HG02678 (cell line): ENCODE measurements around the gene CDYL.
"Not testable (repeated sequence)": the region's sequence is repeated elsewhere in the genome, so short reads cannot be mapped to it uniquely, and the experiment has no call there.

Experiments used
- ATAC-seq: cut with Tn5 transposase; IDR thresholded peaks from one replicate; pipeline ENCODE4 v1.9.1; 2021; ENCODE audit warnings: mild to moderate bottlenecking, moderate library complexity; ENCODE audit not compliant: unreplicated experiment

The CDYL gene

DNA sequence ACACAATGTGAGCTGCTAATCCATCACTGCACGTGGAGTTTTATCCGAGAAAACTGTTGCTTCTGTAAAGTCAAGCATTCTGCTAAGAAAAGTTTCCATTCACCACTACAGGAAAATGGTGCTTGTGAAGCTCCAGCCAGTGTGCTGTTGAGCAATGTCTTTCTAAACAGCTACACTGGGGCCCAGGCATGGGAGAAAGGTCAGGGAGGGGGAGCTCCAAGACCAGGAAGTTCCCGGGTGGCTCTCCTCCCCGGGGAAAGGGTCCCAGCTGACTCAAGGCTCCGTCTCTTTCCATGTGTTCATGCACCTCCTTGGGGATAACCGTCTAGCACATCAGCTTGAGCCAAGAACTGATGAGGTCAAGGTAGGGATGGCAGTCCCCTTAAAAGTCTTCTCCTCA is 207.1 kb downstream of the CDYL start:
- ATAC-seq, result no peak

DNA sequence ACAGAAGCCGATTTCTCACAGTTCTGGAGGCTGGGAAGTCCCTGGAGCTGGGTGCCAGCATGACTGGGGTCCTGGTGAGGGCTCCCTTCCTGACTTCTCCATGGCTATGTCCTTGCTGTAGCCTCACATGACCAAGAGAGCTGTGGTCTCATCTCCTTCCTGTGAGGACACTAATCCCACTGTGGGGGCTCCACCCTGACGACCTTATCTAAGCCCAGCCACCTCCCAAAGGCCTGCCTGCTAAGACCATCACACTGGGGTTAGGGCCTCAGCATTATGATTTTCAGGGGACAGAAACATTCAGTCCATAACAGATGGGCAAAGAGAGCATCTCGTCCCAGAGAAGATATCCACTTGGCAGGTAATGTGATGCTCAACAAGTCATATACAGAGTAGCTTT is 210.8 kb downstream of the CDYL start:
- ATAC-seq, result no peak

DNA sequence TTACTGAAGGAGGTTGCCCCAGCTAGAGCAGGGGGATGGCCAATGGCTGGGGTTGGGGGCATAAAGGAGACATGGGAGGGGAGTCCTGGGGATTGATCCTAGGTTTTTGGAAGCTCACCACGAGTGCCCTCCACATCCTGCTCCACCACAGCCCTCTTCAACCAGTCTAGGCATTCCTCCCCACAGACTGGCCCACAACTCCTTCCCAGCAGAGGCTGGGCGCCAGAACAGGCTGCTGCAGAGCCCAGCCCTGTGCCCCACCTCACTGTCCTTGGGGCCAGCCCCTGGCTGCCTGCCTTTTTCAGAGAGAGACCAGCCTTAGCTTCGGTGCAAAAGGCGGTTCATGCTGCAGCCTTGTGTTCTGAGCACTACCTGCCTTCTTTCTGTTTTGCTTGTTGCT is 211.2 kb downstream of the CDYL start:
- no peak for ATAC-seq

GRCh38 chr6:4994741-4995140 is 218.5 kb downstream of the CDYL start:
- ATAC-seq, result no peak

DNA sequence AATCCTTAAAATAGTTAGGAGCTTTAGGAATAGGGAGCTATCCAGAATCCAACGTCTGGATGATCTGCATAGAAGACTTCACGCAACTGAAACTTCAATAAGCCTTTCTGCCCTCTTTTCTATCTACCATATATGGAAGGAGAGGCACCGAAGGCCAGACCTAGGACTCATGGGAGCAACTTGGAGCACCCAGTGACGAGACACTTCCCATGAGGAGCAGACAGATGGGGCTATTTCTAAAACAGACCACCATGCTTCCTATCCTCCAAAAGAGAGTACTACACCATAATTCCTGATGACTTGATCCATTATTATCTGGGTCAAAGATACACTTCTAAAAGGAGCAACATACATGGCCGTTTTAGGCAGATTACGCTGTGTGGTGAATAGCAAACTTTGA is 221.7 kb downstream of the CDYL start:
- ATAC-seq, result no peak

DNA sequence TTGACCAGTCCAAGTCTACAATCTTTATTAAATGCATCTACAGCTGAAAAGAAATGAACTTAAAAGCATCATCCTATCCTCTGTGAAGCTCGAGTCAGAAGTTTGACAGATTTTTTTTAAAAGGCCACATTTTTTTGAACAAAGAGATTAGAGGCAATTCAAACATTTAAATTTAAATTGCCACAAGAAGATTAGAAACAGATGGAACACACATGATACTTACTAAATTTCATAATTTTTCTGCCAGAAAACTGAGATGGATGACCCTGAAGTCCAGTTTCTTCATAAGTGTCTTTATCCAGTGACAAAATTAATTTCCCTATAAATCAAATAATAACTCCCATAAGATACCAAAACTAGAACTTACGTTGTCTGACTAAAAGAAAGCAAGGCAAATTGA is 223.4 kb downstream of the CDYL start:
- no peak for ATAC-seq

- ATAC-seq, result peak; percentile 93
Measured at GRCh38 chr6:5003604-5004372, 227.6 kb downstream of the CDYL start, which contains the start of gene RPP40. Gene RPP40, minus strand, starts transcription at chr6:5004037. Its CDS starts 35 bp downstream, at chr6:5004002.

DNA sequence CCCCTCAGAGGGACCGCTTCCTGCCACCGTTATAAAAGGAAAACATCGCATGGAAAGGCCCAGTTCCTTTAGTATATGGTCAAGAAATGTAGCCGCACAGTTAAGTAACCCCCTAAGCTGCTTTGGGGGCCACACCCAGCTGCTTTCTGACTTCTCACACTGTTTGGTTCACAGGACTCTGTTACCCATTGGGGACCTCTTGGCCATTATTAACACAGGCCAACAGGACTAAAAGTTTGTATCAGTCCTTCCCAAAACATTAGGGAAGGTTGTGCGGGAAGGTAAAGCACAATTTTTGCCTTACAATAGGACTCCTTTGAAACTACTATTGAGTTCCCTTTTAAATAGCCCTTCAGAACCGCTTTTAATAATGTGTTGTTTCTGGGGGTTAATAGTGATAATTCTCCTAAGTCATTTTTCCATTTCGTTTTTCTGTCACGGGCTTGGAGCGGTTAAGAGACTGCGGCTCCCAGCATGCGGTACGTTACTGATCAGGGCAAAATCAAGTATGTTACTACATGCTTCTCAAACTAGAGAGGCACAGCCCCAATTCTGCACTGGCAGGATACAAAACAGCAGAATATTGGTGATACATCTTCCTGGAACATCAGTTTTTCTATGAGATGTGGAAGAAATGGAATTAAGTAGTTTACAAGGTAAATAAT is 228.3 kb downstream of the CDYL start:
- ATAC-seq, result no peak

DNA sequence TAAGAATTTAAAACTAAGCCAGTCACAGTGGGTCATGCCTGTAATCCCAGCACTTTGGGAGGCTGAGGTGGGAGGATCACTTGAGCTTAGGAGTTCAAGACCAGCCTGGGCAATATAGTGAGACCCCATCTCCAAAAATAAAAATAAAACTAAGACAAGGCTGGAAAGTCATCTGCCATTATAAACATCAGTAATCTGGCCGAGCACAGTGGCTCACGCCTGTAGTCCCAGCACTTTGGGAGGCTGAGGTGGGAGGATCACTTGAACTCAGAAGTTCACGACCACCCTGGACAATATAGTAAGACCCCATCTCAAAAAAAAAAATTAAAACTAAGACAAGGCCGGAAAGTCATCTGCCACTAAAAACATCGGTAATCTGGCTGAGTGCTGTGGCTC is 228.8 kb downstream of the CDYL start:
- ATAC-seq, result not testable (repeated sequence)
